Measurements from ENCODE around the gene CHST2.

The CHST2 gene

GRCh38 chr3:143170074-143170473 is 50.5 kb downstream of the CHST2 start:
- no peak for DNase-seq

- no peak for DNase-seq
These were observed 51.1 kb downstream of the CHST2 start for GRCh38 chr3:143170676-143171075.

GRCh38 chr3:143171141-143171980 is 51.8 kb downstream of the CHST2 start:
- no peak for DNase-seq

- DNase-seq = no peak
These were observed 52.7 kb downstream of the CHST2 start for GRCh38 chr3:143172062-143172794.

DNA sequence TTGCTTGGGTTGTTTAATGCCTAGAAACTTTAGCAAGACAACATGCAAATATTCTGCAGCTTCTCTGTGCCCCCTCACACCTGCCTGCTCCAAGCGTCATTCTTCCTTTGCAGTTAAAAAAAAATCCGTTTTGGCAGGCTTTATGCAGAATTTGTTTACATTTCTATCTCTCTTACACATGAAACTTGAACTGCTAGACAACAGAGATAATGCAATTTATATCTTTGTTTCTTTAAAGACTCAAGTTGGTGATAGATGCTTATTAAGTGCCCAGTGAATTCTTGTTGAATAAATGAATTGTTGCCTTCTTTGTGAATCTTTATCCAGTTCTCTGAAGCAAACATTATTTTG is 53.2 kb downstream of the CHST2 start:
- no peak for DNase-seq

GRCh38 chr3:143173242-143173641 is 53.7 kb downstream of the CHST2 start:
- no peak for DNase-seq

All from activated effector memory CD4-positive, alpha-beta T cell treated with Interleukin-2 at 50 U/mL for 16 hours (primary cell).